Adipocyte (in vitro differentiated cells): Measurements from ENCODE around the gene AP1G1.
A peak's percentile ranks its signal among the peaks of the same experiment; 100 is the strongest.
"Not testable (repeated sequence)": the region's sequence is repeated elsewhere in the genome, so short reads cannot be mapped to it uniquely, and the experiment has no call there.

Experiments
- DNase-seq: peaks from one replicate; pipeline ENCODE4 v3.0.0-alpha.2; 2015; ENCODE audit warnings: low read depth
- H3K27me3 ChIP-seq: replicated peaks from 2 replicates; pipeline ENCODE4 v1.7.0; 2013; ENCODE audit warnings: mild to moderate bottlenecking, low read length, moderate library complexity; ENCODE audit not compliant: control insufficient read depth, insufficient read depth
- H3K36me3 ChIP-seq: 2 replicates; pipeline ENCODE4 v1.7.0; 2013; ENCODE audit warnings: low read length, mild to moderate bottlenecking, moderate library complexity; ENCODE audit not compliant: control insufficient read depth, insufficient read depth, severe bottlenecking
- H3K4me1 ChIP-seq: 2 replicates; pipeline ENCODE4 v1.7.0; 2013; ENCODE audit warnings: mild to moderate bottlenecking, low read length, moderate library complexity; ENCODE audit not compliant: control insufficient read depth, insufficient read depth
- H3K4me3 ChIP-seq: 2 replicates; pipeline ENCODE4 v1.7.0; 2013; ENCODE audit warnings: mild to moderate bottlenecking, low read length, moderate library complexity
- H3K9ac ChIP-seq: 2 replicates; pipeline ENCODE4 v1.7.0; 2013; ENCODE audit warnings: mild to moderate bottlenecking, low read length, moderate library complexity
- H3K9me3 ChIP-seq: 2 replicates; pipeline ENCODE4 v1.7.0; 2013; ENCODE audit warnings: mild to moderate bottlenecking, low read length, moderate library complexity; ENCODE audit not compliant: control insufficient read depth

Gene AP1G1

DNA sequence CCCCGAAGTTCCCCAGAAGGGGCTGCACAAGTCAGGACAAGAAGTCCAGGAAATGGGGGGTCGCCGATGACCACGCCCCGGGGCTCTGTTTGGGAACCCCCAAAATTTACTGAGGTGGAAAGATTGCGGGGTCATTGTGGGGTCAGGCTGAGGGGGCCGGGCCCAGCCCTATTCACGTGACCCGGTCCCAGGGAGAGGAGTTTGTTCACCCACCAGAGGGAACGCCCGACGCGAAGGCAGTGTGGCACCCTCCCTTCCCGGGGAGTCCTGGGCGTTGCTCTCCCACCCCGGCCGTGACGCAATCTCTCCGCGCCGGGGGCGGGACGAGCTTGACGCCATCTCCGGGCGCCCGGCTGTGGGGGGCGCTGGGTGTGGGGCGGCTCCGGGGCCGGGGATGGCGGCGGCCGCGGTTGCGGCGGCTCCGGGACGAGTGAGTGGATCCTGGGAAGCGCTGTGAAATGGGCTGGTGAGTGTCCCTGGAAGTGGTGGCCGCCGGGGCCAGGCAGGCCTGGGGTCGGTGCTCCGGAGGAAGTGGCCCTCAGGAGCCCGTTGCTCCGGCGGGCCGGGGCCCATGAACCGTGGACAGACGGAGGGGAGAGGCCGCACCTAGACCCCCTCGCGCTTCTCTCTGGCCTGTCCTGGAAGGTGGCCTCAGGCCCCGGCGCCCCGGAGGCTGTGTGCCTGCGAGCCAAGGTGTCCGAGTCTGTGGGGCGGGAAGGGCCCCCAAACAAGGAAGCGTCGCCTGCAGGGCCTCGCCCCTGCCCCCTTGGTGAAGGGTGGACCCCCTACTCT is 37.2 kb upstream of the AP1G1 start, which contains the start of gene ATXN1L:
Gene ATXN1L, plus strand, starts transcription at position 338 of the 792 bp plus-strand sequence. CDS start 3,765 bp downstream, outside the sequence.
- no peaks in the 10 kb centered on the region for H3K27me3 ChIP-seq
- no peaks in the 10 kb centered on the region for H3K9me3 ChIP-seq
- peak; percentile 97 for DNase-seq
- H3K36me3 ChIP-seq, result peaks cover 31% of the 10 kb centered on the region
- H3K4me1 ChIP-seq, result peaks cover 20% of the 10 kb centered on the region
- H3K4me3 ChIP-seq, result peak within 1 kb of the TSS; percentile 86
- peak within 1 kb of the TSS; percentile 96 for H3K9ac ChIP-seq

DNA sequence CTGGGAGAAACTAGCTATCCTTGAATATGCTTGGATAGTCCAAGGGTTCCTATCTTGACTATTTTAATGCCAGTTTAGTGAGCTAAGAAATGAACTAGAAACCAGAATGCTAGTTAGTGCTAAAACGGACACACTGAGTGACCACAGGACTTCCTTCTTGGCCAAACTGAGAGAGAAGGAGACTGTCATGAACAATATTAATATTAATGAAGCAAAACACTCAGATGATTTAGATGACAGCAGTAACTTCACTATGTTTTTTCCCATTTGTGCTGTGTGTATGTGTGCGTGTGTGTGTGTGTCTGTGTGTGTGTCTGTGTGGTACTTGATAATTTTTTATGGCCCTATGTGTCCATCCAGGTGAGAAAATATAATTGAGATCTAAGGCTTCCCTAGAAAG is 34.9 kb upstream of the AP1G1 start:
- peaks cover 23% of the 10 kb centered on the region for H3K4me1 ChIP-seq
- no peak overlapping the region for H3K4me3 ChIP-seq
- H3K36me3 ChIP-seq, result peaks cover 8% of the 10 kb centered on the region
- H3K9me3 ChIP-seq, result no peaks in the 10 kb centered on the region
- H3K27me3 ChIP-seq, result no peaks in the 10 kb centered on the region
- no peak for DNase-seq
- no peak overlapping the region for H3K9ac ChIP-seq

DNA sequence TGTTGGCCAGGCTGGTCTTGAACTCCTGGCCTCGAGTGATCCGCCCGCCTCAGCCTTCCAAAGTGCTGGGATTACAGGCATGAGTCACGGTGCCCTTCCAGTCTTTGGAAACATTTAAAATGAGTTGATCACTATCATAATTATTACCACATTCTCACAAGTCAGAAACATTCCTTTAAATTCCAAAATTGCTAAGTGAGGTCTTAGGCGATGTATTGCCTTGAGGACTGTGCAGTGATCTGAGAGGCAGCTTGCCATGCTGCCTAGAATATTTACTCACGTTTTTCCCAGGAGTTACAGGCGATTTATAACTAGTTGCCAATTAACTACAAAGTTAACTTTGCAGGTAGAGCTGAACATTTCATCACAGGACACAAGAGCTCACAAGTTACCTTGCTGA is 31.4 kb upstream of the AP1G1 start:
- no peaks in the 10 kb centered on the region for H3K36me3 ChIP-seq
- H3K9ac ChIP-seq, result no peak overlapping the region
- peaks cover 9% of the 10 kb centered on the region for H3K4me1 ChIP-seq
- no peaks in the 10 kb centered on the region for H3K9me3 ChIP-seq
- peak; percentile 83 for DNase-seq
- H3K27me3 ChIP-seq, result no peaks in the 10 kb centered on the region
- H3K4me3 ChIP-seq, result no peak overlapping the region

DNA sequence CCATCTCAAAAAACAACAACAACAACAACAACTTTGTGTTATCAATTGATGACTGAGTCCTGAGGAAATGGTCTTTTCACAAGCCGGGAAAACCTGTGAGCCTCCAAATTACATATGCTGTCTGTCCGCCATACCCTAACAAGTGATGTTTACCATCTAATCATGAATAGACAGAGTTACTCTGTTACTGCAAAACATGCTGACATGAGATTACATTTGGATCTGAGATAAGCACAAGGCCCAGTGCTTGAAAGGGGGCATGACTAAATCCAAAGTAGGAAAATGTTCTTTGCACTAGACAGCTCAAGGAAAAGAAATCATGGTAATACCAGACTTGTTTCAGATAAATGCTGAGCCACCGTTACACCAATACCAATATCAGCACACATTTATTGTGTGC is 28.5 kb upstream of the AP1G1 start:
- no peaks in the 10 kb centered on the region for H3K27me3 ChIP-seq
- no peaks in the 10 kb centered on the region for H3K9me3 ChIP-seq
- H3K4me1 ChIP-seq, result peaks cover 9% of the 10 kb centered on the region
- no peak overlapping the region for H3K9ac ChIP-seq
- no peak overlapping the region for H3K4me3 ChIP-seq
- no peak for DNase-seq
- H3K36me3 ChIP-seq, result no peaks in the 10 kb centered on the region

DNA sequence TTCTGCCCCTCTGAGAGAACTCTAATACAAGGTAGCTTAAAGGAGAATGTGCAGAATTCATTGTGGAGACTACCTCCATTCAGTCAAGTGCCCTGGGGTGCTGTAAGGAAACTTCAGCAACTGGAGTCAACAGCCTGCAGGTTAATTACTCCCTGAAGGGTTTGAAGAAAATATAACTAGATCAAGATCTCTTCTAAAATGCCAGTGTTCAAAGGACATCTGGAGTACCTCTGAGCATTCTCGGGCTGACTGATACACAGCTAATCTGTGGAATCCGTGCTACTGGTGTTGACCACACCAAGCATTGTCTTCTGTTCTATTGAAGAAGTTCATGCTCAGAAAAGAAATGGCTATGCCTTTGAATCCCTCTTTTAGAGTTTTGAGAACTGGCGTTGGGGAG is 25.7 kb upstream of the AP1G1 start:
- H3K36me3 ChIP-seq, result no peaks in the 10 kb centered on the region
- no peaks in the 10 kb centered on the region for H3K27me3 ChIP-seq
- no peak overlapping the region for H3K4me3 ChIP-seq
- H3K9ac ChIP-seq, result no peak overlapping the region
- H3K9me3 ChIP-seq, result no peaks in the 10 kb centered on the region
- H3K4me1 ChIP-seq, result no peaks in the 10 kb centered on the region
- DNase-seq, result no peak

DNA sequence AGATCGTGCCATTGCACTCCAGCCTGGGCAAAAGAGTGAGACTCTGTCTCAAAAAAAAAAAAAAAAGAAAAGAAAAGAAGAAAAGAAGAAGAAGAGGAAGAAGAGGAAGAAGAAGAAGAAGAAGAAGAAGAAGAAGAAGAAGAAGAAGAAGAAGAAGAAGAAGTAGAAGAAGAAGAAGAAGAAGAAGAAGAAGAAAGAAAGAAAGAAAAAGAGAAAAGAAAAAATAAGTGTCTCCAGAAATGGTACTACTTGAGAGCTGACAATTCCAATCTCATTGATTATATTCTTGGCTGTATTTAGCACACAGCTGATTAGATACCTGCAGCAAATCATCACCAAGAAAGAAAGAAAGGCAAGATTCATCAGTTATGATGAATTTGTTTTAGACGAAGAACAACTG is 23.5 kb upstream of the AP1G1 start:
- not testable (repeated sequence) for H3K9ac ChIP-seq, H3K36me3 ChIP-seq, H3K27me3 ChIP-seq, DNase-seq, H3K4me1 ChIP-seq, H3K9me3 ChIP-seq, H3K4me3 ChIP-seq

DNA sequence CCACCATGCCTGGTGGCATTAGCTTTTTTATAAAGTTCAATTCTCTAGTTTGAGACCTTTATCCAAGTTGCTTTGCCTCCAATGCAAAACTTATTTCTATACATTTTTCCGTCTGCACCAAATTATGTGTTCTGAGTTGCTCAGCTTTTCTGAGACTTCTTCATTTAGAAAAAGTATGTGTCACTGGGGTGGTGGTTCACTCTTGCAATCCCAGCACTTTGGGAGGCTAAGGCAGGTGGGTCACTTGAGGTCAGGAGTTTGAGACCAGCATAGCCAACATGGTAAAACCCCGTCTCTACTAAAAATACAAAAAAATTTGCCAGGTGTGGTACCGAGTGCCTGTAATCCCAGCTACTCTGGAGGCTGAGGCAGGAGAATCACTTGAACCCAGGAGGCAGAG is 23.1 kb upstream of the AP1G1 start:
- not testable (repeated sequence) for H3K4me3 ChIP-seq, H3K36me3 ChIP-seq, H3K27me3 ChIP-seq, H3K4me1 ChIP-seq, H3K9ac ChIP-seq, H3K9me3 ChIP-seq, DNase-seq

DNA sequence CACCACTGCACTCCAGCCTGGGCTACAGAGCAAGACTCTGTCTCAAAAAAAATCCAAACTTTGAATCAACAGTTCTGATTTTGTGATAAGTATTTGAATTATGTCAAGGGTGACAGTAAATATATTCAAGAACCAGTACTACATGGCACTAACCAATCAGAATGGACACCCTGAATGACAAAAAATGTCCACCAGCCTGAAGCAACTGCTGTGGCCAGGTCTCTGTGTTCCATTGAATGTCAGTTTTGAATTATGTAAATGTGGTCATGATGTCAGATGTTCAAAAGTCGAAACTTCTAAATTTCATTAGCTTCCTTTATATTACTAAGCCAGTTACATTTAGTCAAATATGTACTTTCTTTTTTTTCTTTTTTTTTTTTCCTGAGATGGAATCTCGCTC is 21.7 kb upstream of the AP1G1 start:
- Histone ChIP-seq H3K9me3 (no peaks in the 10 kb centered on the region), H3K27me3 (no peaks in the 10 kb centered on the region), H3K4me1 (no peaks in the 10 kb centered on the region), H3K4me3 (no peak overlapping the region), H3K9ac (no peak overlapping the region), H3K36me3 (peaks cover 3% of the 10 kb centered on the region)
- DNase-seq, result no peak

DNA sequence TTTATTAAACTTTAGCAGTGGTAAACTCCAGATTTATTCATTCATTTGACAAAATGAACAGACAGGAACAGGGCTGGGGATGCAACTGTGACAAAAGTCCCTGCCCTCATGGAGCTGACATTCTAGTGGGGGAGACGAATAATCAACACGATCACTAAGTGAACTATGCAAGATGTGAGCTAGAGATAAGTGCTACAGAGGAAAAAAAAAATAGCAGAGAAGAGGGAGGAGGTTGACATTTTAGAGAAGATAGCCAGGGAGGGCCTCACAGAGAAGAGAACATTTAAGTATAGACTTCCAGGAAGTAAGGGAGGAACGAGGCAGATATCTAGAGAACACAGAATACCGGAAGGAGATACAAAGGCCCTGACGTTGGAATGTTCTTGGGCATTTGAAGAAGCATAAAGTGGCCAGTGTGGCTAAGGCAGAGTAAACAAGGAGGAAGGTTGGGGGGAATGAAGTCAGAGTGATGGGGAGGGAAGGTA is 17.9 kb upstream of the AP1G1 start:
- H3K36me3 ChIP-seq, result peaks cover 8% of the 10 kb centered on the region
- no peak overlapping the region for H3K9ac ChIP-seq
- H3K4me1 ChIP-seq, result no peaks in the 10 kb centered on the region
- DNase-seq, result no peak
- H3K9me3 ChIP-seq, result no peaks in the 10 kb centered on the region
- no peak overlapping the region for H3K4me3 ChIP-seq
- no peaks in the 10 kb centered on the region for H3K27me3 ChIP-seq

DNA sequence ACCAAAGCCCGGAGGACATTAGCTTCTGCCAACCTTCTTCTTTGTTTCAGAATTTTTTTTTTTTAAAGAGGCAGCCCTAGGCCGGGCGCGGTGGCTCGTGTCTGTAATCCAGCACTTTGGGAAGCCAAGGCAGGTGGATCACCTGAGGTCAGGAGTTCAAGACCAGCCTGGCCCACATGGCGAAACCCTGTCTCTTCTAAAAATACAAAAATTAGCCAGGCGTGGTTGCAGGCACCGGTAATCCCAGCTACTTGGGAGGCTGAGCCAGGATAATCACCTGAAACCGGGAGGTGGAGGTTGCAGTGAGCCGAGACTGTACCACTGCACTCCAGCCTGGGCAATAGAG is 8.5 kb upstream of the AP1G1 start:
- not testable (repeated sequence) for H3K36me3 ChIP-seq, H3K9me3 ChIP-seq, DNase-seq, H3K27me3 ChIP-seq
- H3K4me1 ChIP-seq, result peaks cover 11% of the 10 kb centered on the region
- peak overlapping the region; percentile 71 for H3K4me3 ChIP-seq
- peak overlapping the region; percentile 75 for H3K9ac ChIP-seq

DNA sequence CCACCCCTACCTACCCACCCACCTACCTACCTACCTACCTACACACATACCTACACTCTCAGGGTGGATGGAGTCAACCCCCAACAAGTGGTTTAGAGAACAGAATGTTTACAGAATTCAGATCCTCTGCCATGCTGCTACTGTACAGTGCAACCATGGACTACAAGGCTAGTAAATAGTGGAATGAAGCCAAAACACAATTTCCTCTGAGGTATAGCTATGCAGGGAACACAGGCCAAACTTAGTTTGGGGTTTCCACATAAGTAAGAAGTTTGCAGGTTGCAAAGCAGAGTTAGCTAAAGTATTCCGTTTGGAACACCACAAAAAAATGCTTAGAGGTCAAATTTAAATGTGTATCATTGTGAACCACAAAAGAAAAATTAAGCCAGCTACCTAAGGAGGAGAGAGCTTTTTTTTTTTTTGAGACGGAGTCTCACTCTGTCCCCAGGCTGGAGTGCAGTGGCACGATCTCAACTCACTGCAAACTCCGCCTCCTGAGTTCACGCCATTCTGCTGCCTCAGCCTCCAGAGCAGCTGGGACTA is 2.7 kb upstream of the AP1G1 start:
- no peaks in the 10 kb centered on the region for H3K9me3 ChIP-seq
- H3K4me3 ChIP-seq, result no peak overlapping the region
- no peak overlapping the region for H3K9ac ChIP-seq
- H3K27me3 ChIP-seq, result no peaks in the 10 kb centered on the region
- peaks cover 22% of the 10 kb centered on the region for H3K4me1 ChIP-seq
- no peak for DNase-seq
- peaks cover 2% of the 10 kb centered on the region for H3K36me3 ChIP-seq

DNA sequence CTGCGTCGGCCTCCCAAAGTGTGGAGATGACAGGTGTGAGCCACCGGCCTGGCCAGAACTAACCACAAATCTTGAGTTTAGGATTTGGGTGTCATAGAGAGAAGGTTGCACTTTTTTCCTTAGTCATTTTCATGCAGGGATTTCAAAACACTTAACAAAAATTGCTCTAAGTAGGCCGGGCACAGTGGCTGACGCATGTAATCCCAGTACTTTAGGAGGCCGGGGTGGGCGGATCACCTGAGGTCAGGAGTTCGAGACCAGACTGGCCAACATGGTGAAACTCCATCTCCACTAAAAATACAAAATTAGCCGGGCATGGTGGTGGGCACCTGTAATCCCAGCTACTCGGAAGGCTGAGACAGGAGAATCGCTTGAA is 1.5 kb upstream of the AP1G1 start:
- H3K9me3 ChIP-seq, H3K27me3 ChIP-seq, DNase-seq, H3K36me3 ChIP-seq: not testable (repeated sequence)
- peak overlapping the region; percentile 89 for H3K9ac ChIP-seq
- peaks cover 32% of the 10 kb centered on the region for H3K4me1 ChIP-seq
- H3K4me3 ChIP-seq, result peak overlapping the region; percentile 99
